ENCODE results near the gene MGA.

DNA sequence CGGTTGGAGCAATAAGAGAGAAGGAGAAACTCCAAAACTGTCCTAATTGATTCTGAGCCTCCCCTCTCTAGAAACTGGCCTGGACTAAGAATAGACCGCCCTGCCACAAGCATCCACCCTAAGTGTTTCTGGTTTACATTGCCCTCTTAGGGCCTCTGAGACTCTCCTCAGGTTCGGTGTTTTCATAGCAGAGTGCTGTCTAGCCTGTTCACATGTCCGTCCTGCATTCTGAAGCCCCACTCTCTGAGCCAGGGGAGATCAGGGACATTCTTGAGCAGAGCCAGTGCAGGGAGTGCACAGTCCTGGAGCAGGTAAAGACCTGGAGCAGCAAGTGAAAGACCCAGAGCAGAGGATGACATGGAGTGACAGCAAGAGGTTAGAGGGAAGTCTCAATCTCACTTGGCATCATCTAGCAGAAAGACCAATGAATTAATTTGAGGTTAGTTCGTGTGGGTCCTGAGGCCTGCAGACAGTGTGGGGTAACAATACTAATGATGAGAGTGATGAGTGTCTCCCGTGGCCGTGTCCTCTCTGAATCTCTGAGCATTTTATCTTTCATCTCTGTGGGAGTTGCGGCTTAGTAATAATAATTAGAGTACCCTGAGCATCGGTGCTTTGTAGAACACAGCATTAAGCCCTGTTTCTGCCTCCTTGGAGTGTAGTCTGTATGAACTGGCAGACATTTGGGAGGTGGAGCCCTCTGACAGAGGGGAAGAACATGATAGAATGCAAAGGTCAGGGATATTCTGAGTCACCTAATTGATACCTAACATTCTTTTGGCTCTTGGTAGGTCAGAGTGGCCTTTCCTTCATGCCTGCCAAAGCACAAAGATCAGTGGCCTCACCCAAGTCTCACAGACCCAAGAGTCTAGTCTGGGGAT lies 138.6 kb downstream of the MGA start:
- TF ChIP-seq BCL11A (IDR thresholded peaks at IDR 0.05; ENCODE audit: low read depth in 2 of 2, low read length in 2 of 2) (no peak), EZH2 (IDR thresholded peaks at IDR 0.05; ENCODE audit: low read depth, low read length, severe bottlenecking) (no peak), POLR2A (IDR thresholded peaks at IDR 0.05; ENCODE audit: control extremely low read depth in 1 of 2, low read depth in 2 of 2, low read length in 2 of 2) (no peak)
- TF ChIP-seq, protein P1, sequence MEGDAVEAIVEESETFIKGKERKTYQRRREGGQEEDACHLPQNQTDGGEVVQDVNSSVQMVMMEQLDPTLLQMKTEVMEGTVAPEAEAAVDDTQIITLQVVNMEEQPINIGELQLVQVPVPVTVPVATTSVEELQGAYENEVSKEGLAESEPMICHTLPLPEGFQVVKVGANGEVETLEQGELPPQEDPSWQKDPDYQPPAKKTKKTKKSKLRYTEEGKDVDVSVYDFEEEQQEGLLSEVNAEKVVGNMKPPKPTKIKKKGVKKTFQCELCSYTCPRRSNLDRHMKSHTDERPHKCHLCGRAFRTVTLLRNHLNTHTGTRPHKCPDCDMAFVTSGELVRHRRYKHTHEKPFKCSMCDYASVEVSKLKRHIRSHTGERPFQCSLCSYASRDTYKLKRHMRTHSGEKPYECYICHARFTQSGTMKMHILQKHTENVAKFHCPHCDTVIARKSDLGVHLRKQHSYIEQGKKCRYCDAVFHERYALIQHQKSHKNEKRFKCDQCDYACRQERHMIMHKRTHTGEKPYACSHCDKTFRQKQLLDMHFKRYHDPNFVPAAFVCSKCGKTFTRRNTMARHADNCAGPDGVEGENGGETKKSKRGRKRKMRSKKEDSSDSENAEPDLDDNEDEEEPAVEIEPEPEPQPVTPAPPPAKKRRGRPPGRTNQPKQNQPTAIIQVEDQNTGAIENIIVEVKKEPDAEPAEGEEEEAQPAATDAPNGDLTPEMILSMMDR (IDR thresholded peaks at IDR 0.05; ENCODE audit: control extremely low read depth in 1 of 3, insufficient read depth in 1 of 3, low read depth in 1 of 3, low read length in 3 of 3), result no peak

Data from H1 (cell line).